ENCODE data around the gene RAPGEF1.
"Not testable (repeated sequence)": the region's sequence is repeated elsewhere in the genome, so short reads cannot be mapped to it uniquely, and the experiment has no call there.

RAPGEF1 gene

DNA sequence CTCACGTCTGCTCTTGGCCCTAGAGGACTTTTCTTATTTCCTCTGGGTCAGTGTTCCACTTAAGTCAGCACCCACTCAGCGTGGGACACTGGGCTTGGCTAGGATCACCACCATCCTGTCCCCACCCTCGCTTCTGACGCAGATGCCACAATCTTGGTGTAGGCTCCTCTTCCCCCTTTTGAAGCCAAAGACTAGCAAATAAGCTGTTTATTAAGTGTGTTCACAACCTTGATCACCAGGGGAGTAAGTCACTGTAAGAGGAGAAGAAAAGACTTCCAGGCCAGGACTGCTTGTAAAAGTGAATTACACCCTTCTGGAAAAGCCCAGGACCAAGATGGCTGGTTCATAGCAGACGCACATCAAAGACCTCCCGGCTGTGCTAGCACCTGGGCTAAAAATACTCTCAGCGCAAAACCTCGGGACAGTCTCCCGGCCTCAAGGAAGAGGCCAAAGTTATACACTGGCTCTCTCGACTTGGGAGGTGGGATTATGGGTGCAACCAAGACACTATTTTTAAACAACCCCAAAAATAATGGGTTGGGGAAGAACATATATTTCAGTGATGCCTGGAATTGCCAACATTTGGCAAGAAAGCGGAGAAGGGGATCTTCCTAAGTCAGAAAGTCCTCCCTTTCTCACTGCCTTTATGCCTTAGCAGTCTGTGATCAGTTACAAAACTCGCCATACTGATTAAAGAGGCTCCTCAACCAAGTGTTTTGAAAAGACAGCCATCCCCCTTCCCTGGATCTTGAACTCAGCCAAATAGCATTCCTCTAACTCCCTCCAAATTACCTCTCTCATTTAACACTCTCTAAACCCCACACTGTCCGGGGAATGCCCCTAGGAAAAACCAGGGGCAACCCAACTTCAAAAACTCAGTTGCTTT is 69.4 kb downstream of the RAPGEF1 start:
- no peak for DNase-seq (ENCODE audit: low spot score)

DNA sequence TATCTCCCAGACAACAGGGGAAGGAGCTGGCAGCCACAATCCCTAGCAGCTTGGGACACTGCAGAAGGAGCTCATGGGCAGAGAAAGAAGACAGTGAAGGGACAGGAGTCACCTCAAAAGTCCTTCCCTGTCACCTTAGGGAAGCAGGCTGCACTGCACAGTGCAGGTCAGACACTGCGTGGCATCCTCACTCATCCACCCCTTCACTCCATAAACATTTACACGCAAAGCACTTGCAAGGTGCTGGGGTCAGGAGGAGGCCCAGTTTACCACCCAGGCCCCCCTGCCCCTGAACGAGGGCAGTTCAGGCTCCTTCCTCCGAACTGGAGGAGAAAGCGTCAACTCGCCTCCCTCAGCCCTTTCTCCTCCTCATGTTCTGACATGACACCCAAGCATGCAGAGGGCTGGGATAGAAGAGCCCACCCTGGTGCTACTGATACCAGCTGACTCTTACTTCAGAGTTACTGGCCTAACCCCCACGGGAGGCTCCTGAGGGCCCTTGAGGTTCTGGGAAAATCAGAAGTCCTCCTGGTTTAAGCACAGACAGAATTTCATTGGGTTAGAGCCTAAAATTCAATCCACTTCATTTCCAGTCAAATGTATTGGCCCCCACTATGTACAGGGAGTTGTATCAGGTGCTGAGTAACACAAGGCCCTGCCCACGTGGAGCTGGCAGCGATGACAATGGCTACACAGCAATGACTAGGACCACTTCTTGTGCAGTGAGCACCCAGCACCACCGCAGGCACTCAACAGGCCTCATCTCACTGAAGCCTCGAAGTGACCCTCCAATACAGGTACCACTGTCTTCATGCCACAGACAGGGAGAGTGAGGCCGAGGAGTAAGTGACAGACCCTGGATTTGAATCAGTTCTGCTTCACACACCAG is 70.4 kb downstream of the RAPGEF1 start:
- no peak for DNase-seq (ENCODE audit: low spot score)

DNA sequence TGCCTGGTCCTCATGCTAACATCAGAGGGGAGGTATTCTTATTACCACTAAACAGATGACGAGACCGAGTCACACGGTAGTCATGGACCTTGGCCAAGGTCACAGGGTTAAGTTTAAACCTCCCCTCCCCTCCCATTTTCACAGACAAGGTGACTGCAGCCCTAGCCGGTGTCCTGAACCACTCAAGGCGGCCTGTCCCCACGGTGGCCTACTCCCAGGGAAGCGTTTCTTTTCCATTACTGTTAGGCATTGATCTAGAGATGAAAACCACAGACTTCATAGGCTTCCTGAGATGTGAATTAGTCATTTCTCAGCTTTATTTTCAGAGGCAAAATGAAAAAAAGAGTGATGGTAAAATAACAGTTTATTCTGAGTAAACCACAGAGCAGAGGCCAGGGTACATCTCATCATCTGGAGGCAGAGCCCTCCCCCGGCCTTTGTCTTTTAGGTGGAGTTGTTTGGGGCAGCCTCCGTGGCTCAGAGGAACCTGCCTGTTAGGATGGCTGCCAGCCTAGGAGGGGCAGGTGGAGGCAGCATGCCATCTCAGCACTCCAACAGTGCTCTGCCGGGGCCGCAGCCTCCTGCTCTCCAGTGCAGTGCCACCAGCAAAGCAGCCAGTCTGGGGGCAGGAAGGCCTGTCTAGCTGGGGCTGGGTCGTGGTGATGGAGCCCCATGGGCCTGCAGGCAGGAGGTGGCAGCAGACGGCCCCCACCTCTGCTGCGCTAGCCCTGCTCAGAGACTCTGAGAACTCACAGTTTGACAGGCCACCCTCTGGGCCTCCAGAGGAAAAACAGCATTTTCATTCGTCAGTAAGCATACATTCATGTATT is 71.2 kb downstream of the RAPGEF1 start:
- DNase-seq (ENCODE audit: low spot score): peak; percentile 54

DNA sequence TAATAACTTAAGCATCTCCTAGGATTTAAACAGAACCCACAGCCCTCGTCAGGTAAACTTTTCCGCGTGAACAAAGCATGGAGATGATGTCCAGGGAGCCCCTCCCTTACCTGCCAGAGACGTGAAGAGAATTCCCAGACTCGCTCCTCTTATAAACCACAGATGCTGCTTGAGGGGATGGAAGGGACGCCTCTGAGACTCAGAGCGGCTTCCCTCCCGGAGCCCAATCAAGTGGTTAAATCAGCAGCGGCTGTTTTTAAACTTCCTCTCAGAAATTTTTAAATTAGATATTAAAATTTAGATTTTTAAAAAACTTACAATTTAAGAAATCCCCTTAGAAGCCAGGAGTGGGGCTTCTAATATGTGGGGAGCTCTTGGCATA is 71.8 kb downstream of the RAPGEF1 start:
- DNase-seq (ENCODE audit: low spot score): no peak

DNA sequence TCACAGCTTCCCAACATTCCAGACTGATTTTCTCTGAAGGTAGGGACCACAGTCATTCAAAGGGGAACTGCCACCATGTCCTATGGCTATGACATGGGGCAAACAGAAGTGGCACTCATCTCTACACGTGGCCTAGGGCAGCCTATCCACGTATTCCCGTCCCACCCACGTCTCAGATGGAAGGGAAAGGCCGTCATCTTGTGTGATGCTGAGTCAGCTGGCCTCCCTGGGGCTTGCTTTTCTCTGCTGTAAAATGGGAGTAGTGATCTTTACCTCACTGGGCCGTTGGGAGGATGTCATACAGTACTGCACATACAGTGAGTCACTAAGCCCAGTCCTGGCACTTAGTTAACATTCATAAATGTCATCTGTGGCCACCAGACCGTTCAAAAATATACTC is 72.3 kb downstream of the RAPGEF1 start:
- DNase-seq (ENCODE audit: low spot score): no peak

DNA sequence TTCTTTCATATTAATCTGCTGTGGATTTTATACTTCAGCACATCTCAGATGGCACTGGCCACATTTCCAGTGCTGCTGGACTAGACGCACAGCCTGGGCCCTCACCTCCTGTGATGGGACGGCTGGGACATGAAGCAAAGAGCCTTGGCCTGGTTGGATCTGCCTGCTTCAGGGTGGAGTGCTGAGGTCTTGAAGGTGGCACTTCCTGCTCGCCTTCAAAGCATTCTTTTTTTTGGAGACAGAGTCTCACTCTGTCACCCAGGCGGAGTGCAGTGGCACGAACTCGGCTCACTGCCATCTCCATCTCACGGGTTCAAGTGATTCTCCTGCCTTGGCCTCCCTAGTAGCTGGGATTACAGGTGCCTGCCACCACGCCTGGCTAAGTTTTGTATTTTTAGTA is 73.1 kb downstream of the RAPGEF1 start:
- no peak for DNase-seq (ENCODE audit: low spot score)

DNA sequence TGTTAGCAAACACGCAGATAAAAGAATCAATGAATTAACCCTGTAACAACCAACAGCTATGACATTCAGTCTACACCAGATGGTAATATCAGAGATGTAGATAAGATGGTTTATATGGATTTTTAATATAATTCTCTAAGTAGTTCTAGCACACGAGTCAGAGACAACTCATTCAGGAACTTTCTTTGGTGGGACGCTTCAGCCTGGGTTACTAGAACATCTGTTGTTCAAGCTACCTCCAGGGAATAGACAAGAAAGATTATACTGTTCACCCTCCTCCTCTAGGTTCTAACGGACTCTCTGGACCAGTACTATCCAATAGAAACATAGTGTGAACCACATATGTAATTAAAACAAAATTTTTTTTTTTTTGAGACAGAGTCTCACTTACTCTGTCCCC is 73.8 kb downstream of the RAPGEF1 start:
- DNase-seq (ENCODE audit: low spot score): no peak

DNA sequence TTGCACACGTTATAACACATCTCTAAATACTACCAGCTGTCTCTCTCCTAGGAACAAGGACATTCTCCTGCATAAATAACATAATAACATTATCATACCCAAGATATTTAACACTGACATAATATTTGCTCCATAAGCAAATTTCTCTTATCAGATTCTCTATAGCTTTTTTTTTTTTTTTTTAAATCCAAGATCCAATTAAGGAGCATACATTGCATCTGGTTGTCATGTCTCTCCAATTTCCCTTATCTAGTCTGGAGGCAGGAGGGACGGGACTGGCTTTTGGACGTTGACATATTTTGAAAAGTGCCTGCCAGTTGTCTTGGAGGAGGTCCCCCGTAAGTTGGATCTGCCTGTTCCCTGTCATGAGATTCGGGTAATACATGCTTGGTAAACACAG is 76.6 kb downstream of the RAPGEF1 start:
- DNase-seq (ENCODE audit: low spot score): peak; percentile 96

DNA sequence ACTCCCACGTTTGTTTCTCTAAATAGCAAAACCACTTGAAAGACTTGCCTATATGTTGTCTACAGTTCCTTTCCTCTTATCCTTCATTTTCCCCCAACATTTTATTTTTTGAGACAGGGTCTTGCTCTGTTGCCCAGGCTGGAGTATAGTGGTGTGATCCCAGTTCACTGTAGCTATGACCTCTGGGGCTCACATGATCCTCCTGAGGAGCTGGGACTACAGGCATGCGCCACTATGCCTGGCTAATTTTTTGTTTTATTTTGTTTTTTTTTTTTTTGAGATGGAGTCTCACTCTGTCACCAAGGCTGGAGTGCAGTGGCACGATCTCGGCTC is 77.6 kb downstream of the RAPGEF1 start:
- DNase-seq (ENCODE audit: low spot score): not testable (repeated sequence)

DNA sequence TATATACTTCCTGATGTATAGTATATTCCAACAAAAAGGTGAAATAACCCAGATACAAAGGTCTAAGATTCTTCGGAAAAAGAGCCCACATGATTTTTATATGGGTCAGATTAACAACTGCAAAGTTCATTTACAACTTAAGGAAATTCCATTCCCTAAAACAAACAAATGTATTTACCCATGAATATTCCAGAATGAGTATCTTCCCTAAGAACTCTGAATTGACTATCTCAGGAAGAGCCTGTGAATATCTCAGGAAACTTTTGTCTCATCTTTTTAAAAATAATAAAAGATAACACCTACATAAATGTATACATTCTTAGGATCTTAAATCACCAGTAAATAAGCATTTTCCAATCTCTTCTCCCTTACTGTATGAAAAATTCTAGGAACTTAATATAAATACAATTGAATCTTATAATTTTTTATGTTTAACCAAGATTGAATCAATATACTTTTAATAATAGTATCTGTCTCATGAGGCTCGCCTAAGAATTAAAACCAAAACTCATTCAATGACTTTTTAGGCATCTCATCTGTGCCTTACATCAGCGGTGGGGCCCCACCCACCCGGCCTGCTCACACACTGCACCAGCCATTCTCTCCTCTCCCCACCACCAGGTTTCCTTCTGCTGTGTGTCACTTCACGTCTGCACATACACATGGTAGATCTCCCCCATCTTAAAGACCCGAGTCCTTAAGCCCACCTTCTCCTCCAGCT is 78.1 kb downstream of the RAPGEF1 start:
- peak; percentile 42 for DNase-seq (ENCODE audit: low spot score)

DNA sequence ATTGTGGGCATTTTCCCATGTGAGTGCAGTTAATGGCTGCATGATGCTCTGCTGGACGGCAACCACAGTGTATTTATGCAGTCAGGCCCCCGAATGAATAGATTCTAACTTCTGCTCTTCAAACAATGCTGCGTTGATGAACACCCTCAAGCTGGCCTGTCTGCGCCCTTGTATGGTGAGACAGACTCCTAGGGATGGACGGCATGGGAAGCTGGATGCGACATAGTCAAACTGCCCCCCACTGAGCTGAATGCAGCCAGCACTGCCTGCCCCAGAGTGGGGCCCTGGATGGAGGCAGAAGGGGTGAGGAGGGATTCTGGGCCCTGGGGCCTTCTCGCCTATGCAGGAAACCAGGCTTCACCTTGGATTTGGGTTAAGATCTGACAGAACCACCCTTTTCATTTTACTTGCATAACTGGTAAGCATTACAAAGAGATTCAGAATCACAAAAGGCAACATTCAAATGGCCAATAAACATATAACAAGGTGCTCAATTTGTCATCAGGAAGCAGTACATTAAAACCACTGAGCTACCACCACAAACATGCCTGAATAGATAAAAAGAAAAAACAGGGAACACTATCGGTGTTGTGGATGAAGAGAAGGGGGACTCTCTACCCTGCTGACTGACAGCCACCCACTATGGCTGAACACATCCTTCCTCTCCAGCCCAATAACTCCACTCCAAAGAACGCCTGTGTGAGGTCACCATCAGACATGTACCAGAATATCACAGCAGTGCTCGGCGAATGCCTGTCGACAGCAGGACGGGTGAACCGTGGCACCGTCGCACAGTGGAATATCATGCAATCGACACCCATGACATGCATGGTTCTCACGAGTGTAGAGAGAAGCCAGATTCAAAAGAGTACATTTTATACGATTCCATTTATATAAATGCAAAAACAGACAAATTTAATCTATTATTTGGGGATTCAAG is 79.1 kb downstream of the RAPGEF1 start:
- DNase-seq (ENCODE audit: low spot score): no peak

DNA sequence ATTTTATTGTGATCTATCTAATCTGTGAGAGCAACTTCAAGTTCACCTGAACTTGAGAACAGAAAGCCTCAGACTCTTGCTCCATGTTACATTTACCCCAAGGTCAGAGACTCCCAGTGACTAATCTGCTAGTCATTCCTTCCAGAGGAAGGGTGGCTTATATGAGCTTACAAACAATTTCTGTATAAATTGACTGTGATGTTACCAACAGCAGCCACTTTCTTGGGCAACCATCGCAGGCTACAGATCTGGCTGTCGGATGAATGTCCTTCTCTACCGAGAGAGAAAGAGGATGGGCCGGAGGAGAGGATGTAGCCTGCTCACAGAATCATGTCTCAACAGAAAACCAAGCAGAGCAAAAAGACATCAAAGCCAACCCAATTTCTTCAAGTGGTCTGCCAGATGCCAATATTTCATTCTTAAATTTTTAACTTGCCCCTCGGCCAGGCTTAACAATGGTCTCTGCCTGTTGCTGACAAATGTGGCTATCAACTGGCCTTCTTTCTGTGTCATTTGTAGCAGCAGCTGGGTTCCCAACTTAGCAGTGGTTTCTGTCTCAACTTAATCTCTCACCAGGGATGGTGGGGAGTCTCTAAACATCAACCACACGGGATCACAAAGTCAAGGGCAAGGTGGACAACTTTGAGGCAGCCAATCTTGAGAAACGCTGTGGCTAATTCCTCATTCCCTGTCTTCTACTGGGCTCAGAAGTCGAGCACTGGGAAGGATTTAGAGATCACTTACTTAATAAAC is 81.3 kb downstream of the RAPGEF1 start:
- no peak for DNase-seq (ENCODE audit: low spot score)

DNA sequence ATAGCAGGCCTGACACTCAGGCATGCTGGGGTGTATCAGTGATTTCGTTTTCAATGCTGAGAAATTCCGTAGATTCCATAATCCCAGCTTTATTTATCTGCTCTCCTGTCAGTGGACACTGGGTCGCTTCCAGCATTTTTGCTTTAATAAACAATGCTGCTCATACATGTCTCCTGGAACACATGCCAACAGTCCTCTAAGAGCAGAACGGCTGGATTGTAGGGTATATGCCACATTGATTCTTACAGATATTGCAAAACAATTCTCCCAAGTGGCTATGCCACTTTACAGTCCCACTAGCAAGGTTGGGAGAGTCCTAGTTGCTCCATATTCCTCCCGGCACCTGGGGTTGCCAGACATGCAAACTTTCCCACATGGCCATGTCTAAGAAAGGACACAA is 81.9 kb downstream of the RAPGEF1 start:
- DNase-seq (ENCODE audit: low spot score): no peak

DNA sequence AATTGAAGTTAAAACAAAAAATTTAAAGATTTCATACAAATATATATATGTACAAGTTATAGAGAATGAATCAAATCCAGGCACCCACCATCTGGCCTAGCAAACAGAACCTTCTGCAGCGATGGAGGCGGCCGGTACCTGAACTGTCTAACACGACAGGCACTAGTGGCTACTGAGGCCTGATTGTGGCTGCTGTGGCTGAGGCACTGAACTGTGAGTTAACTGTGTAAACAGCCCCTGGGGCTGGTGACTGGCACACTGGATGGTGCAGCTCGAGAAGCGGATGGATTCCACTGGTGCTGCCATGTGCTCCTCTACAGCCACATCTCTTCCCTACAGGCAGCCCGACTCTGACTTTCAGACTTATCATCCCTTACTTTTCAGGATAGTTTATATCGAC is 82.4 kb downstream of the RAPGEF1 start:
- DNase-seq (ENCODE audit: low spot score): no peak

DNA sequence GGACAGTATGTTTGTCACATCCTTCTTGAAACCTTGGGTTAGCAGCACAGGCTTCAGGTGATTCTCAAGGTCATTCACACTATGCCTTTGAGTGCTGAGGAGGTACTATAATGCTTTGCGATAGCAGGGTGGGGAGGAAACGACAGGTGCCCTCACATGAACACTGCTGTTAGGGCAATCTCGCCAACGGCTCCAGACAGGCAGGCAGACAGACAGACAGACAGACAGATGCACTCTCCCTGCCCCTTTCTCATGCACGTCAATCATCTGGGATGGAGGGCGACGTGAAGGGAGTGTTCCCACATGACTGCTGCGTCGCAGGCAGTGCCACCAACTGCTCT is 82.9 kb downstream of the RAPGEF1 start:
- no peak for DNase-seq (ENCODE audit: low spot score)

DNA sequence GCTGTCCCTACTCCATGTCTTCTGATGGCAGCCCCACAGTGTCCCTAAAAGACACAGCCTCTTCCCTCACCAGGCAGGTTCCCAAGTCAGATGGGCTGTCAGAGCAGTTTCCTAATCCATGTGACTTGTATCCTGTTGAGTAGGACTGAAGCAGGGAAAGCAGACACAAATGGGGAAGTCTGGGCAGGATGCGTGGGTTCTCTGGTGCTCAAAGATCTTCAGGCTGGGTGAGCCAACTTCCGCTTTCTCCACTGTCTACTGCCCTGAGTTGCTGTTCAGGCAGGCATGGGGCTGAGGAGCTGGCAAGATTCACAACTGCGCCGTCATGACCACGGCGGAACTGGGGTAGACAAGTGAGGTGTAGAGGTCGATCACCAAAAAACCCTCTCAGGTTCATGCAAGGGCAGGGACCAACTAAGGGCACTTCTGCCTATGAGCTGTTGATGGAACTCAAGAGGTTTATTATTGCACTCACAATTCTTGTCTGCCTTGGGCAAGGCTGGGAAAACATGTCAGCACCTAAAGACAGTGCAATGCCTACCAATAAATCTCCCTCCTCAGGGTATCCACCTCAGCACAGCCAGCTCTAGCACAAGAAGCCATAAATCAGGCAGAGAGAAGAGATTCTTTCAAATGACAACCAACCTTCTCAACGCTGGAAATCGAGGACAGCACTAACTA is 83.4 kb downstream of the RAPGEF1 start:
- no peak for DNase-seq (ENCODE audit: low spot score)

DNA sequence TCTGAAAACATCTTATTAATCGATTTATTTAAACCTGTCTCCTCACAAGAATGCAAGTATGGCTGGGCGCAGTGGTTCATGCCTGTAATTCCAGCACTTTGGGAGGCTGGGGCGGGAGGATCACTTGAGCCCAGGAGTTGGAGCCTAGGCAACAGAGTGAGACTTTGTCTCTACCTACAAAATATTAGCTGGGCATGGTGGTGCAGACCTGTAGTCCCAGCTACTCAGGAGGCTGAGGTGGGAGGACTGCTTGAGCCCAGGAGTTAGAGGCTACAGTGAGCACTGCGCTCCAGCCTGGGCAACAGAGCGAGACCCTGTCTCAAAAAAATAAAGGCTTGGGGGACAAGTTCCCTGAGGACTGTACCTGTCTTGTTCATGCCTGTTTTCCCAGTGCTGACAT is 85.5 kb downstream of the RAPGEF1 start:
- not testable (repeated sequence) for DNase-seq (ENCODE audit: low spot score)

DNA sequence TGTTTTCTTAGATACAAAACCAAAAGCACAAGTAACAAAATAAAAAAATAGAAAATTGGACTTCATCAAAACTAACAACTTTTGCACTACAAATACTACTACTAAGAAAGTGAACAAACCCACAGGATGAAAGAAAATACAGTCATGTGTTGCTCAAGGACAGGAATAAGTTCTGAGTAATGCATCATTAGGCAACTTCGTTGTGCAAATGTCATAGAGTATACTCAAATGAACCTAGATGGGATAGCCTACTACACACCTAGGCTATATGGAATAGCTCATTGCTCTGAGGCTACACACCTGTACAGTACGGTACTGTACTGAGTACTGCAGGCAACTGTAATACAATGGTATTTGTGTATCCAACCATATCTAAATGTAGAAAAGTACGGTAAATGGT is 88.3 kb downstream of the RAPGEF1 start:
- DNase-seq (ENCODE audit: low spot score): no peak

DNA sequence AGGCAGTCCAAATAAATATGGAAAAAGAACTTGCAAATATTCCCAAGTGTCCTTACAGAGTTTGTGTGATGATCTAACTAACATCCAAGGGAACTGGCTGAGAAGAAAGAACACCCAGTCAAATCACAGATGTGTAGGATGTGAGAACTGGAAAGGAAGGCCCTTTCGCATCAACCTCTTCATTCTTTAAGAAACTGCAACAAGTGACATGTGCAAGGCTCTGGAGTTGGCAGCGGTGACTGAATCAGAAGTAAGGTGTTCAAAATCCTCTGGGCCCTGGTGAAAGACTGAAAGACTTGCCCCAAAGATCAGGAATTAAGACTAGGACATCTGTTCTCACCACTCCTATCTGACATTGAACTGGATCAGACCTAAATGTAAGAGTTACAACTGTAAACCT is 88.7 kb downstream of the RAPGEF1 start:
- DNase-seq (ENCODE audit: low spot score): no peak

Measured in SK-N-DZ (cell line).